Stimulated activated CD8-positive, alpha-beta memory T cell treated with anti-CD3 and anti-CD28 coated beads, Interleukin-2, amount 100 ng/mL, for 1 hour (primary cell): Measurements from ENCODE around the gene CAMTA1.

Experiments used
- DNase-seq, 2 donors: peaks; one replicate each; pipeline ENCODE4 v3.0.0-alpha.2; 2020; ENCODE audit warnings: low read depth in 2 of 2

The CAMTA1 gene

GRCh38 chr1:7432102-7432899, 647.0 kb downstream of the CAMTA1 start:
- no peak for DNase-seq

- no peak for DNase-seq
Measured at GRCh38 chr1:7432900-7433380, 647.7 kb downstream of the CAMTA1 start.

- no peak for DNase-seq
Measured at GRCh38 chr1:7434566-7434965, 649.3 kb downstream of the CAMTA1 start.

- no peak for DNase-seq
Measured at GRCh38 chr1:7435276-7436055, 650.2 kb downstream of the CAMTA1 start.

- DNase-seq: no peak
Measured at GRCh38 chr1:7436056-7437005, 651.1 kb downstream of the CAMTA1 start.

- no peak for DNase-seq
Measured at GRCh38 chr1:7437036-7437435, 651.8 kb downstream of the CAMTA1 start.

- DNase-seq: no peak
Measured at GRCh38 chr1:7437608-7438395, 652.5 kb downstream of the CAMTA1 start.

- no peak for DNase-seq
Measured at GRCh38 chr1:7438396-7438785, 653.1 kb downstream of the CAMTA1 start.

GRCh38 chr1:7438921-7439655, 653.8 kb downstream of the CAMTA1 start:
- no peak for DNase-seq

GRCh38 chr1:7440154-7440553, 654.9 kb downstream of the CAMTA1 start:
- DNase-seq: no peak

GRCh38 chr1:7441143-7441841, 656.0 kb downstream of the CAMTA1 start:
- DNase-seq: no peak

- no peak for DNase-seq
Measured at GRCh38 chr1:7442036-7442435, 656.8 kb downstream of the CAMTA1 start.

GRCh38 chr1:7442918-7443317, 657.7 kb downstream of the CAMTA1 start:
- DNase-seq: no peak

GRCh38 chr1:7444363-7444762, 659.1 kb downstream of the CAMTA1 start:
- no peak for DNase-seq

- no peak for DNase-seq
Measured at GRCh38 chr1:7447093-7447492, 661.8 kb downstream of the CAMTA1 start.

- no peak for DNase-seq
Measured at GRCh38 chr1:7447736-7448135, 662.5 kb downstream of the CAMTA1 start.

- DNase-seq: no peak
Measured at GRCh38 chr1:7448986-7449385, 663.7 kb downstream of the CAMTA1 start.

GRCh38 chr1:7449750-7450149, 664.5 kb downstream of the CAMTA1 start:
- DNase-seq: no peak

GRCh38 chr1:7450838-7451237, 665.6 kb downstream of the CAMTA1 start:
- no peak for DNase-seq

- DNase-seq: no peak
Measured at GRCh38 chr1:7453038-7453437, 667.8 kb downstream of the CAMTA1 start.
